ENCODE data around the gene GALNT15.

DNA sequence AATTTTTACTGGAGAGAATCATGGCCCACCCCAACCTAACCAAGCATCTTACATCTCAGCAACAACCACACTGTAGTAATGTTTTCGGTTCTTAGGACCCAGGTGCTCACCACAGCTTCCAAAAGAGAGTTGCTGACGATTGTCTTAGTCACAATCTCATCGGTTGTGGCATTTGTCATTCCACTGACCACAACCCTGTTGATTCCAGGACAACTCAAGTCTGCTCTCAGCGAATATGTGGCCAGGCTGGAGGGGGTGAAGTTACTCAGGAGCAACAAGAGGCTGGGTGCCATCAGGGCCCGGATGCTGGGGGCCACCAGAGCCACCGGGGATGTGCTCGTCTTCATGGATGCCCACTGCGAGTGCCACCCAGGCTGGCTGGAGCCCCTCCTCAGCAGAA is 25.9 kb downstream of the GALNT15 start:
- TF ChIP-seq, protein P1, sequence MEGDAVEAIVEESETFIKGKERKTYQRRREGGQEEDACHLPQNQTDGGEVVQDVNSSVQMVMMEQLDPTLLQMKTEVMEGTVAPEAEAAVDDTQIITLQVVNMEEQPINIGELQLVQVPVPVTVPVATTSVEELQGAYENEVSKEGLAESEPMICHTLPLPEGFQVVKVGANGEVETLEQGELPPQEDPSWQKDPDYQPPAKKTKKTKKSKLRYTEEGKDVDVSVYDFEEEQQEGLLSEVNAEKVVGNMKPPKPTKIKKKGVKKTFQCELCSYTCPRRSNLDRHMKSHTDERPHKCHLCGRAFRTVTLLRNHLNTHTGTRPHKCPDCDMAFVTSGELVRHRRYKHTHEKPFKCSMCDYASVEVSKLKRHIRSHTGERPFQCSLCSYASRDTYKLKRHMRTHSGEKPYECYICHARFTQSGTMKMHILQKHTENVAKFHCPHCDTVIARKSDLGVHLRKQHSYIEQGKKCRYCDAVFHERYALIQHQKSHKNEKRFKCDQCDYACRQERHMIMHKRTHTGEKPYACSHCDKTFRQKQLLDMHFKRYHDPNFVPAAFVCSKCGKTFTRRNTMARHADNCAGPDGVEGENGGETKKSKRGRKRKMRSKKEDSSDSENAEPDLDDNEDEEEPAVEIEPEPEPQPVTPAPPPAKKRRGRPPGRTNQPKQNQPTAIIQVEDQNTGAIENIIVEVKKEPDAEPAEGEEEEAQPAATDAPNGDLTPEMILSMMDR (conservative IDR thresholded peaks at IDR 0.05) = no peak
- TF ChIP-seq EZH2 (IDR thresholded peaks at IDR 0.05; ENCODE audit: low read depth) = no peak
